CD1c-positive myeloid dendritic cell (primary cell): ENCODE results near the gene GCH1.
"Not testable (repeated sequence)": the region's sequence is repeated elsewhere in the genome, so short reads cannot be mapped to it uniquely, and the experiment has no call there.

Source experiments
- DNase-seq: peaks from one replicate; pipeline ENCODE4 v3.0.0-alpha.2; 2016; ENCODE audit errors: extremely low spot score

Gene GCH1

GRCh38 chr14:54823757-54824549 lies 78.7 kb downstream of the GCH1 start:
- DNase-seq: no peak

DNA sequence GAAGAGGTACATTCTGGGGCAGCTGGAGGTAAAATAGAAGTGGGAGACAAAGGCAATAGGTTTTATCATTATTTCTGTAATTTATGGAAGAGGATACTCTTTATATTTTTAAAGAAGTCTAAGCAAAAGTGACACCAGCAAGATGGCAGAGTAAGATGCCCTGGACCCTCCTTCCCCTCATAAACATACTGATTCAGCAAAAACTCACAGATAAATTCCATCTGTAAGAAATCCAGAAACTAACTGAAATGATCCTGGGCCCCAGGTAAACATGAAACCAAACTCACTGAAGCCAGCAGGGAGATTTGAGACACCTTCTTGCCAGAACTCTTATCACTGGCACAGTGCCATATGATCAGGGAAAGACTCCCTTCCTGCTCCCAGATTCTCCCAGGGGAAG lies 79.9 kb downstream of the GCH1 start:
- DNase-seq: no peak

GRCh38 chr14:54818201-54819133 lies 84.2 kb downstream of the GCH1 start:
- no peak for DNase-seq

DNA sequence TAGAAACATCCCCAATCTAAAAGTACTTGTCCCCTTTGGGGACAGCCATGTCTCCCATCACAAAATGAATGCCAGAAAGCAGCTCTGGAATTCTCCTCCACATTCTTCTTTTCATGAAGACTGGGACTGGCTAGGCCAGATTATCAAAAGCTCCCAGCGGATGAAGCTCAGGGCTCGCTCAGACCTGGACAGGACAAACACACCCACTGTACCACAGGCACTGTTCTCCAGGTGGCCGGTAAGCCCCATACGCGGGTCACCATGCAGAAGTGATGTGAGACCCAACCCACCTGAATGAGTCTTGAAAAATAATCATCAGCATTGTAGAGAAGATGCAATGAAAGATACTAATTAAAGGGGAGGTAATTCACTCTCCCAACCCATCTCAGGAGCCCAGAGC lies 85.1 kb downstream of the GCH1 start:
- no peak for DNase-seq

DNA sequence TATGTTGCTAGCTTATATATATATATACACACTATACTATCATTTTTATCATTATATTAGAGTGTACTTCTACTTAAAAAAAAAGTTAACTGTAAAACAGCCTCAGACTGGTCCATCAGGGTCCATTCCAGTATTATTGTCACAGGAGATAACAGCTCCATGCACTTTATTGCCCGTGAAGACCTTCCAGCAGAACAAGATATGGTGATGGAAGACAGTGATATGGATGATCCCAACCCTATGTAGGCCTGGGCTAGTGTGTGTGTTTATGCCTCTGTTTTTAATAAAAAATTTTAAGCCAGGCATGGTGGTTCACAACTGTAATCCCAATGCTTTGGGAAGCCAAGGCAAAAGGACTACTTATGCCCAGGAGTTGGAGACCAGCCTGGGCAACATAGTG lies 86.2 kb downstream of the GCH1 start:
- no peak for DNase-seq

DNA sequence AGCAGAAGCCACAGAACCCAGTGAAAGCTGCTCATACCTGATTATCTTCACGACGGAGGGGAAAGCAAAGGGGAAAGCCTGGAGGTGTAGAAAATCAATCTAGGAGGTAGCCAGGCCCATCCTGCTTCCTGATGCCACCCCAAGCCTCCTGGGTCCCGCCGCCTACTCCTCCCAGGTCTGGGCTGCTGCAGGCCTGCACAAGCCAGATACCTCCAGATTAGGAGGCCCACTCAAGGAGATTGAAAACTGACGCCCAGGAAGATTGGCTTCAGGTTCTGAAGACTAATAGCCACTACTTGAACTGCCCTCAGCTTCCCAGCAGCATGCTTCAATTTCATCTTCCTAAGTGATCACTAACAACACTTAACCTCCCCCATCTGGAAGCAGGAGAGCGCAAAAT lies 87.1 kb downstream of the GCH1 start:
- no peak for DNase-seq

- DNase-seq: no peak
Measured at GRCh38 chr14:54815016-54815415, 87.6 kb downstream of the GCH1 start.

DNA sequence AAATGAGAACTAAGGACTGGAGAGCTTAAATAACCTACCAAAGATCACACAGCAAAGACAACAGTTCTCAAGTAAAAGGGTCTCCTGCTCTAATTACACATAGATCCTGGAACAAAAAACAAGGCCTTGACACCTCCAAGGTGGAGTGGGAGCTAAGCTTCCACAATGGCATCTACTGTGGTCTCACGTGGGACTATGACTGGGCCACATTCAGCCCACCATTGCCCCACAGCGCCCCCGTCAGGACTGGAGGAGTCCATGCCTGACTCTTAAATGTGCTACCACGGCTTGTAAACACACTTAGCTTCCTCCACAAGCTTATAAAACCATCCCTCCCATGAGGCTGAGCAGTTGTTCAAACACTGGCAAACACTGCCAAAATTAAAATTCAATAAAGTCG lies 88.5 kb downstream of the GCH1 start:
- DNase-seq: peak; percentile 4

DNA sequence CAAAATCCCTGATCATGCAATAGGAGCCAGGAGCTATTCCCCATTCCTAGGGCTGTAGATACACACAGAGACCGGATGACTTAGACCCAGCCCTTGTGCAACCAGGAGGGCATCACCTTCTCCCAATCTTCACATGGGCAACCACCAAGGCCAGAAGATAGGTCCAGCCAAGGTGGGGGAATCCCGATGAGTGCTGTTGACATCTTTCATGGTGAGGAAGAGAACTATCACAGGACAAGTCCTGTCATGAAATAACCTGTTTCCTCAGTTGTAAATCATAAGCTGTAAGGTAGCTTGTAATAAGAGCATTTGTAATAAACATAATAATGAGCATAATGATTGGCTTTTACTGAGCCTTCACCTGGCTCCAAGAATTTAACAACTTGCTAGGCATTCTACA lies 89.5 kb downstream of the GCH1 start:
- DNase-seq: no peak

DNA sequence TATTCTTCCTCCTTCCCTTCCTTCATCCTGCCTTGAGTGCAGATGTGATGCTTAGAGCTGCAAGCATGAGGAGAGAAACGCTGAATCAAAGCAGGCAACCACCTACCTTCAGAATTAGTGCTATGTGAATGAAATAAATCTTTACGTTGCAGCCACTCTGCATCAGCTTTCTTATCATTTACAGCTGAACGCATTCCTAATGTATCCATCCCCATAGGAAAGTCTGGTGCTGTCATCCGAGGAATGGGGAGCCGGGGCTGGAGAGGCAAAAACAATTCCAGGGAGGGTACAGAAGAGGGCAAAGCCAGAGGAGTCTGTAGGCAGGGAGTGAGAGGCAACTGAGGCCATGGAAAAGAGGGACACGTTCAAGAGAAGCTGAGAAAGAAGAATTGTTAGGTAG lies 90.0 kb downstream of the GCH1 start:
- no peak for DNase-seq

- DNase-seq: no peak
Measured at GRCh38 chr14:54809767-54810166, 92.9 kb downstream of the GCH1 start.

DNA sequence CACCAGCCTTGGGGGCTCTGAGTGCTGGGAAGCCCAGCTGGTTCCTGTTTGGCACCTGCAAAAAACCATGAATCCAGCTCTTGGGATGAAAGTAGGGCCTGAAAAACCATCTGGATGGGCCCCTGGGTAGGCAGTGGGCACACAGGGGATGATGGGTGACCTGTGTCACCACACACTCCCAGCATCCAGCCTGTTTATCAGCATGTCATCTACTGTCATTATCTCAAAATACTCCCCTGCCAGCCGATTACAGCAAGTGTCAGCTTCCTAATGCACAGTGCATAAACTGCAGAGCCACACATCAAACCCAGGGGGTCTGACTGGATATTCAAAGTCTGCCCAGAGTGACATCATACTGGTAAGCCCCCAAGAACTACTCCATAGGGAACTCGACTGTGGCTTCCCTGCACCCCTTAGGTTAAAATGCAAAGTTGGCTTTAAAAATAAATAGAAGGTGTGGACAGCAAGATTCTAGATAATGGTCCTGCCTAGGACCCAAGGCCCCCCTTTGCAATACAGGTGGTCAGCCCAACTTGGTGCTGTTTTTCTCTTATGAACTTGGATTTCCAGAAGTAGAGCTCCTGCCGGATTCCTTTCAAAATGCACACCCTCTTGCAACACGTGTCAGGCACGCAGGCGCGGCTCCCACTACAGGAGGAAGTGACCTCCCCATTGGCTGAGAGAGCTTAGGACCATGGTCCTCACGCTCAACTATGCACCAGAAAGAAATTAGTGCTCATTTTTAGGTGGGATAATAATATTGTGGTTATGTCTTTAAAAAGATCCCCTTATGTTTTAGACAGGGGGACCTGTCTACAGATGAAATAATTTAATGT lies 94.1 kb downstream of the GCH1 start:
- no peak for DNase-seq

- DNase-seq: no peak
Measured at GRCh38 chr14:54807881-54808280, 94.7 kb downstream of the GCH1 start.

GRCh38 chr14:54807428-54807827 lies 95.2 kb downstream of the GCH1 start:
- DNase-seq: no peak

DNA sequence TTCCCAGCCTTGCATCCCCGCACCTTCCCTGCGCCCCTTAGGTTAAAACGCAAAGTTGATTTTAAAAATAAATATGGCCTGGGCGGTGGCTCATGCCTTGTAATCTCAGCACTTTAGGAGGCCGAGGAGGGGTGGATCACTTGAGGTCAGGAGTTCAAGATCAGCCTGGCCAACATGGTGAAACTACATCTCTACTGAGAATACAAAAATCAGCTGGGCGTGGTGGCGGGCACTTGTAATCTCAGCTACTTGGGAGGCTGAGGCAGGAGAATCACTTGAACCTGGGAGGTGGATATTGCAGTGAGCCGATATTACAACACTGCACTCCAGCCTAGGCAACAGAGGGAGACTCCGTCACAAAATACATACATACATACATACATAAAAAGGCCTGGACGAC lies 96.0 kb downstream of the GCH1 start:
- no peak for DNase-seq

GRCh38 chr14:54805445-54806322 lies 96.9 kb downstream of the GCH1 start:
- peak; percentile 87 for DNase-seq

DNA sequence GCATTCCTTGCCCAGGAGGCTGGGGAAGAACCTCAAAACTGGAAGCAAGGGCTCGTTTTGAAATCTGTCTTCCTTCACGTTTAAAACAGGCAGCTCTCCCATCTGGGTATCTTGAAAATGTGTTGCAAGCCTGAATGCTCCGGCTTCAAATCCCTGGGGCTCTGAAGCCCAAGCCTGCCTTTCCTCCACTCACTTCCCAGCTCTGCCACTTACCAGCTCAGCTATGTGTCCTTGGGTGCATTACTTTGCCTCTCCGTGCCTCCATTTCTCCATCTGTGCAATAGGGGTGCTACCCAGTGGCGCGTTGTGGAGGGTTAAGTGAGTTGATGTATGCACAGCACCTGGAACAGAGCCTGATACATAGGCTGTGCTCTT lies 97.6 kb downstream of the GCH1 start:
- DNase-seq: no peak

DNA sequence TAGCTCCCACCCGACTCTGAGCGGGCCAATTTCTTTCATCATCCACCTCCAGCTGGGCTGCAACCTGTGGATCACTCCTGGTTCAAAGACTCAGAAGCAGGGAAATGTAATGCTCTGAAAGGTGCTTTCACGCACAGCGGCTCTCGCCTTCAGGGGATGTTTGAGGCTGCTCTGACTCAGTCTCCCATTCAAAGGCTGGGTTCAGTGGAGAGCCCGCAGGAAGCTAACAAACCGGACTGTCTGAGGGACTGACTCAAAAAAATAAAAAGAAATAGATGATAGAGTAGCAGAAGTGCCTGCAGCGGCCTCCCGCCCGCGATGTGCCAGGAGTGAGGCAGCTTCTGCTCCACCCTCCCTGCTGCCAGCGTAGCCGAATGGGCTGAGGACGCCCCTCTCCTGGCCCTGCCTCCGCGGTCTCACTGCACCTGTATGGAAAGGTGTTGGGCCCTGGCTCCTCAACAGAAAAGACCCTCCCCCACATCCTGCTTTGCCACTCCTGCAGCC lies 98.0 kb downstream of the GCH1 start:
- DNase-seq: no peak

DNA sequence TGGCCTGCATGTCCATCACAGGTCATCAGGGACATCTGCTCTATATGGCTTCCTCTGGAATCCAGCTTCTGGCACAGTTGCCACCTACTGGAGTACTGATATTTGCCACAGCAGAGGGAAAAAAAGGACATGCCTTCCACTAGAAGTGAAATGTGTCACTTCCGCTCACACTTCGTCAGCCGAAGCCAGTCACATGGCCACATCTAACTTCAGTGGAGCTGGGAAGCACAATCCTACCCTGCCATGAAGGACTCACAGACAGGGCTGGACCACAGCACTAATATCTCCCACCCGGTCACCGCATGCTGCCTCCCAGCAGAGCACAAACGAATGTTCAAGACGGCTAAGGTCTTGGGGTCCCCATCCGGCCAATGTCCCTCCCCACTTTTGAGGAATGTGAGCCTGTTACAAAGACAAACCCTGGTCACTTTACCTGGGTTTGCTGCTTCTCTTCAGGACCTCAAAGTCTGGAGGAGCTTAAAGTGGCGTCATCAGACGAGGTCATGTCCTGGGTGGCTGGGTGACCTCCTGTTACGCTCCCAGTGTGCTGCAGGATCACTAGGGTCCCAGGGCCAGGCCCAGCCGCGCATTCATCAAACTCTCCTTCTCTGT lies 98.6 kb downstream of the GCH1 start:
- DNase-seq: no peak

DNA sequence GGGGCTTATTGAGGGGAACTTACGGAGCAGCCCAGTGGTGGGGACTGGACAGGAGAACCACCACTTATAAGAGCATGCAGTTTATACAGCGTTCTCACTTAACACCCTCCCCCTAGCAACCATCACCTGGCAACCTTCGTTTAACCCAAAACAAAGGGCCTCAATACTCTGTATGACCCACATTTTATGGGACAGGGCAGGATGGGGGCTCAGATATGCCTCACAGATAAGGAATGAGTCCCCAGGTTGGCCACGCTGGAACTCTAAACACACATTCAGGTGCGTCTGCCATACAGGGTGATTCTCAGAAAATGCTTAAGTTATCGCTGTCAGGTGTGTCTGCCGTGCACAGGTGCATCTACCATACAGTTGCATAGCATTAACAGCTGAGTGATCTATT lies 99.2 kb downstream of the GCH1 start:
- no peak for DNase-seq

- DNase-seq: not testable (repeated sequence)
Measured at GRCh38 chr14:54801482-54801881, 101.1 kb downstream of the GCH1 start.
